Loucy (cell line): ENCODE measurements around the gene IL34.

Experiments
- H2AFZ ChIP-seq: fragments of 200-600 bp; sonication (generic); 2 replicates; pipeline ENCODE4 v1.6.0; 2016; ENCODE audit warnings: antibody characterized with exemption, mild to moderate bottlenecking, low read length, moderate library complexity
- H3F3A ChIP-seq: fragments of 200-600 bp; 2 replicates; pipeline ENCODE4 v1.6.0; 2016; ENCODE audit warnings: antibody characterized with exemption, low read depth, mild to moderate bottlenecking
- H3K27me3 ChIP-seq: fragments of 200-600 bp; sonication (generic); 2 replicates; pipeline ENCODE4 v1.6.1; 2014; ENCODE audit warnings: low read length, mild to moderate bottlenecking; ENCODE audit not compliant: insufficient read depth, poor library complexity, severe bottlenecking
- H3K36me3 ChIP-seq: fragments of 200-600 bp; sonication (generic); 2 replicates; pipeline ENCODE4 v1.6.1; 2016; ENCODE audit warnings: low read length; ENCODE audit not compliant: insufficient read depth
- H3K4me1 ChIP-seq: fragments of 200-600 bp; sonication (generic); 2 replicates; pipeline ENCODE4 v1.5.1; 2014; ENCODE audit warnings: low read length, mild to moderate bottlenecking; ENCODE audit not compliant: insufficient read depth, poor library complexity, severe bottlenecking
- H3K4me2 ChIP-seq: fragments of 200-600 bp; sonication (generic); 2 replicates; pipeline ENCODE4 v1.6.0; 2014; ENCODE audit warnings: antibody characterized with exemption, low read length, low read depth, mild to moderate bottlenecking; ENCODE audit not compliant: poor library complexity, severe bottlenecking
- H3K4me3 ChIP-seq: fragments of 200-600 bp; sonication (generic); 2 replicates; pipeline ENCODE4 v1.5.1; 2014; ENCODE audit warnings: low read length, mild to moderate bottlenecking, mixed read lengths; ENCODE audit not compliant: poor library complexity, severe bottlenecking
- H3K79me2 ChIP-seq: fragments of 200-600 bp; sonication (generic); 2 replicates; pipeline ENCODE4 v1.6.1; 2014; ENCODE audit warnings: low read length; ENCODE audit not compliant: insufficient read depth
- H3K9ac ChIP-seq: fragments of 200-600 bp; sonication (generic); 2 replicates; pipeline ENCODE4 v1.6.0; 2014; ENCODE audit warnings: mild to moderate bottlenecking, low read depth, low read length, moderate library complexity; ENCODE audit not compliant: poor library complexity, severe bottlenecking
- H3K9me2 ChIP-seq: fragments of 200-600 bp; sonication (generic); replicated peaks from 2 replicates; pipeline ENCODE4 v1.6.1; 2016; ENCODE audit warnings: low read depth, low read length, mixed read lengths
- H3K9me3 ChIP-seq: fragments of 200-600 bp; sonication (generic); 2 replicates; pipeline ENCODE4 v1.6.1; 2014; ENCODE audit warnings: mild to moderate bottlenecking, antibody characterized with exemption, low read length, low read depth; ENCODE audit not compliant: insufficient read depth
- H4K20me1 ChIP-seq: fragments of 200-600 bp; sonication (generic); 2 replicates; pipeline ENCODE4 v1.6.0; 2014; ENCODE audit warnings: antibody characterized with exemption, low read length, mild to moderate bottlenecking; ENCODE audit not compliant: insufficient read depth, poor library complexity, severe bottlenecking
- CTCF ChIP-seq: fragments of 200-600 bp; sonication (generic); conservative IDR thresholded peaks from 2 replicates; pipeline ENCODE4 v1.5.1; 2014; ENCODE audit warnings: mild to moderate bottlenecking, antibody characterized with exemption, low read length
- EZH2phosphoT487 ChIP-seq: fragments of 200-600 bp; IDR thresholded peaks from 2 replicates; pipeline ENCODE4 v1.6.1; 2018; ENCODE audit warnings: antibody characterized with exemption, mild to moderate bottlenecking, moderate library complexity, borderline replicate concordance

IL34 gene

GRCh38 chr16:70694868-70695218 lies 48.5 kb downstream of the IL34 start:
- Histone ChIP-seq H3K9me2 (no peaks in the 10 kb centered on the region), H3K9me3 (no peaks in the 10 kb centered on the region), H3K4me2 (peak overlapping the region; percentile 68), H3K9ac (peak overlapping the region; percentile 74), H4K20me1 (no peaks in the 10 kb centered on the region), H3K79me2 (0 out of 2 replicates have a peak, but pooled peaks cover 4% of the 10 kb centered on the region), H3K27me3 (no peaks in the 10 kb centered on the region), H3K36me3 (peaks cover 3% of the 10 kb centered on the region; the same call in 1 of the 2 replicates), H3F3A (no peaks in the 10 kb centered on the region), H3K4me3 (peak overlapping the region; percentile 61), H3K4me1 (peaks cover 54% of the 10 kb centered on the region), H2AFZ (no peak overlapping the region)
- TF ChIP-seq EZH2phosphoT487 (no peak), CTCF (no peak)

- Histone ChIP-seq H3K36me3 (peaks cover 3% of the 10 kb centered on the region; the same call in 1 of the 2 replicates), H3K4me1 (peaks cover 59% of the 10 kb centered on the region), H3K9me2 (no peaks in the 10 kb centered on the region), H3K27me3 (no peaks in the 10 kb centered on the region), H4K20me1 (no peaks in the 10 kb centered on the region), H3K79me2 (0 out of 2 replicates have a peak, but pooled peaks cover 4% of the 10 kb centered on the region), H3K9ac (peak overlapping the region; percentile 74), H3K4me2 (peak overlapping the region; percentile 68), H3F3A (no peaks in the 10 kb centered on the region), H3K4me3 (peak overlapping the region; percentile 61), H2AFZ (peak overlapping the region; percentile 52; the same call in 1 of the 2 replicates), H3K9me3 (no peaks in the 10 kb centered on the region)
- TF ChIP-seq EZH2phosphoT487, result no peak
- peak; percentile 28; the same call in 1 of the 2 replicates for TF ChIP-seq CTCF
Measured at GRCh38 chr16:70695331-70696070, 49.1 kb downstream of the IL34 start.

DNA sequence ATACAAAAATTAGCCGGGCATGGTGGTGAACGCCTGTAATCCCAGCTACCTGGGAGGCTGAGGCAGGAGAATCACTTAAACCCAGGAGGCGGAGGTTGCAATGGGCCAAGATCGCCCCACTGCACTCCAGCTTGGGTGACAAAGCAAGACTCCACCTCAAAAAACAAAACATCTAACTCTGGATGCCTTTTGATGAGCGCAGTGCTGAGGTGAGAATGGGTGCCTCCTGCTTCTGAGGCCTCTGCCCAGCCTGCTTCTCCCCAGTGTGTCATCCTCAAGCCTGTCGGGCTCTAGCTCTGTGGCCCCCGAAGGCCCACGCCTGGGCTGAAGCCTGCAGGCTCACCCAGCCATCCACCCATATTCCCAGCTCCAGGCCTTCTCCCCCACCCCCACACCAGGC lies 50.0 kb downstream of the IL34 start:
- no peaks in the 10 kb centered on the region for H3K9me2 ChIP-seq
- H3K4me2 ChIP-seq, result peak overlapping the region; percentile 68
- H4K20me1 ChIP-seq, result no peaks in the 10 kb centered on the region
- H3K9me3 ChIP-seq, result no peaks in the 10 kb centered on the region
- peaks cover 3% of the 10 kb centered on the region; the same call in 1 of the 2 replicates for H3K36me3 ChIP-seq
- peak overlapping the region; percentile 50 for H3K4me3 ChIP-seq
- H2AFZ ChIP-seq, result no peak overlapping the region
- peak overlapping the region; percentile 74 for H3K9ac ChIP-seq
- TF ChIP-seq CTCF, result no peak
- TF ChIP-seq EZH2phosphoT487, result no peak
- 0 out of 2 replicates have a peak, but pooled peaks cover 4% of the 10 kb centered on the region for H3K79me2 ChIP-seq
- H3K27me3 ChIP-seq, result no peaks in the 10 kb centered on the region
- no peaks in the 10 kb centered on the region for H3F3A ChIP-seq
- peaks cover 67% of the 10 kb centered on the region for H3K4me1 ChIP-seq
